ENCODE measurements around the gene NDST3. TPM values are rescaled to one million over a fixed set of nuclear protein-coding genes. Genes with fewer than 3 reads are reported as not detected.
A peak's percentile ranks its signal among the peaks of the same experiment; 100 is the strongest.

NDST3 gene
- total RNA-seq, 1 experiment from 2014 or later: not detected

DNA sequence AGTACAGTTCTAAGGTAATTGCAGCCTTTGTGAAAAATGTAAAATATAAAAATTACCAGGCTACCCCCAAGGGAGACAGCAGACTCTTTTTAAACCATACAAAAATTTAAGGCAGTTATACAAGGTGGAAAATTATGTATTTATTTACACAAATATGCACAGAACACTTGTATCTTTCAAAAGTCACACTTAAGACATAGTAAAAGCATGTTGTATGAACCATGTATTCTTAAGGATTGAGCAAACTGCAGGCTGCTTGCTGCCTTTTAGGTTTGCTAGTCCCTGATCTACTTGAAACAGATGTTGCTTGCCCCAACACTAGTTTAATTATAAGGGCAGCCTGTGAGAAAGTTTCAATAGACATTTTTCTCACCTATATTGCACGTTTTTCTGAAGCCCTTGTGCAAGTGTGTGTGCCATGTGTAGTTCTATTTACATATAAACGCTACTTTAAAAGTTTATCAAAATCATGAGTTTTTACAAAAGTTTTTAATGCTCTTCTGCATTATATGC is 245.7 kb downstream of the NDST3 start:
- POLR2A ChIA-PET: no interaction called here
- no peak for DNase-seq (ENCODE audit: low read depth, low spot score)

DNA sequence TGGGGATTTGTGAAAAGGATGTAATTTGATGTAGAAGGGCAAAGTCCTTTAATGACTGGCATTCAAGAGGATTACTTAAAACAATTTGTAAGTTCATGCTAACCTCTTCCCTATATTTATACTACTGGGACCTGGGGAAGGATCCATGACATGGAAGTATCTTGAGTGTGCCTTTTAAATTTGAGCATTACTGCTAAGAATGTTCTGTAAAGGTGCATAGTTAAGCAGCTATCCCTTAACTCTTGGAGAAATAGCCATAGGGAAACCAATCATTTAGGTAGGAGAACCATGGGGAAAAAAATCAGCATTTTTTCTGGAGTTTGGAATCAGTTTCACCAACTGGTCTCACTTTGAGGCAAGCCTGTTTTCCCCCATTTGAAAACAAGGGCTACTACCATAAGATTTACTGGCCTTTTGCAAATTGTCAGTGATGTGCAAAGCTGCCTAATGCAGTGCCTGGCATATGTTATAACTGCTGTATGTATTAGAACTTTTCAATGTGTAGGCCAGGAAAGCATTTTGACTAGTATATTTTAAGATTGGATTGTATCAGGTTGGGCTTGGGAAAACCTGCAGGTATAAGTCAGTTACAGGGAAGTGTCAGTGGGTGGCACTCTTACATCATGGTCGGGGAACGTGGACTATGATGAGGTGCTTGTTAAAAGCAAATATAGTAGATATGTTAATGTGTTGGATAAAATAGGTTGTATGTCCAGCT is 246.4 kb downstream of the NDST3 start:
- Histone ChIP-seq H3K4me1 (ENCODE audit: control insufficient read depth, insufficient read depth, low read length) (peaks cover 16% of the 10 kb centered on the region), H3K36me3 (ENCODE audit: control insufficient read depth, insufficient read depth, low read length) (peaks cover 14% of the 10 kb centered on the region), H3K27me3 (ENCODE audit: control insufficient read depth, insufficient read depth, low read length) (no peaks in the 10 kb centered on the region), H3K9me3 (ENCODE audit: control insufficient read depth, insufficient read depth, low read depth, low read length) (no peaks in the 10 kb centered on the region), H3K27ac (ENCODE audit: low read length) (peak overlapping the region; percentile 96; the same call in 1 of the 2 replicates), H3K4me3 (ENCODE audit: low read depth in 2 of 2, low read length in 2 of 2) (peak overlapping the region in 1 of 2 experiments; percentile 97; a peak in 3 of 4 replicates)
- ChIA-PET CTCF (no interaction called here), POLR2A (no interaction called here)
- TF ChIP-seq, protein P1, sequence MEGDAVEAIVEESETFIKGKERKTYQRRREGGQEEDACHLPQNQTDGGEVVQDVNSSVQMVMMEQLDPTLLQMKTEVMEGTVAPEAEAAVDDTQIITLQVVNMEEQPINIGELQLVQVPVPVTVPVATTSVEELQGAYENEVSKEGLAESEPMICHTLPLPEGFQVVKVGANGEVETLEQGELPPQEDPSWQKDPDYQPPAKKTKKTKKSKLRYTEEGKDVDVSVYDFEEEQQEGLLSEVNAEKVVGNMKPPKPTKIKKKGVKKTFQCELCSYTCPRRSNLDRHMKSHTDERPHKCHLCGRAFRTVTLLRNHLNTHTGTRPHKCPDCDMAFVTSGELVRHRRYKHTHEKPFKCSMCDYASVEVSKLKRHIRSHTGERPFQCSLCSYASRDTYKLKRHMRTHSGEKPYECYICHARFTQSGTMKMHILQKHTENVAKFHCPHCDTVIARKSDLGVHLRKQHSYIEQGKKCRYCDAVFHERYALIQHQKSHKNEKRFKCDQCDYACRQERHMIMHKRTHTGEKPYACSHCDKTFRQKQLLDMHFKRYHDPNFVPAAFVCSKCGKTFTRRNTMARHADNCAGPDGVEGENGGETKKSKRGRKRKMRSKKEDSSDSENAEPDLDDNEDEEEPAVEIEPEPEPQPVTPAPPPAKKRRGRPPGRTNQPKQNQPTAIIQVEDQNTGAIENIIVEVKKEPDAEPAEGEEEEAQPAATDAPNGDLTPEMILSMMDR (IDR thresholded peaks at IDR 0.05): peak; percentile 54
- TF ChIP-seq, protein P2, sequence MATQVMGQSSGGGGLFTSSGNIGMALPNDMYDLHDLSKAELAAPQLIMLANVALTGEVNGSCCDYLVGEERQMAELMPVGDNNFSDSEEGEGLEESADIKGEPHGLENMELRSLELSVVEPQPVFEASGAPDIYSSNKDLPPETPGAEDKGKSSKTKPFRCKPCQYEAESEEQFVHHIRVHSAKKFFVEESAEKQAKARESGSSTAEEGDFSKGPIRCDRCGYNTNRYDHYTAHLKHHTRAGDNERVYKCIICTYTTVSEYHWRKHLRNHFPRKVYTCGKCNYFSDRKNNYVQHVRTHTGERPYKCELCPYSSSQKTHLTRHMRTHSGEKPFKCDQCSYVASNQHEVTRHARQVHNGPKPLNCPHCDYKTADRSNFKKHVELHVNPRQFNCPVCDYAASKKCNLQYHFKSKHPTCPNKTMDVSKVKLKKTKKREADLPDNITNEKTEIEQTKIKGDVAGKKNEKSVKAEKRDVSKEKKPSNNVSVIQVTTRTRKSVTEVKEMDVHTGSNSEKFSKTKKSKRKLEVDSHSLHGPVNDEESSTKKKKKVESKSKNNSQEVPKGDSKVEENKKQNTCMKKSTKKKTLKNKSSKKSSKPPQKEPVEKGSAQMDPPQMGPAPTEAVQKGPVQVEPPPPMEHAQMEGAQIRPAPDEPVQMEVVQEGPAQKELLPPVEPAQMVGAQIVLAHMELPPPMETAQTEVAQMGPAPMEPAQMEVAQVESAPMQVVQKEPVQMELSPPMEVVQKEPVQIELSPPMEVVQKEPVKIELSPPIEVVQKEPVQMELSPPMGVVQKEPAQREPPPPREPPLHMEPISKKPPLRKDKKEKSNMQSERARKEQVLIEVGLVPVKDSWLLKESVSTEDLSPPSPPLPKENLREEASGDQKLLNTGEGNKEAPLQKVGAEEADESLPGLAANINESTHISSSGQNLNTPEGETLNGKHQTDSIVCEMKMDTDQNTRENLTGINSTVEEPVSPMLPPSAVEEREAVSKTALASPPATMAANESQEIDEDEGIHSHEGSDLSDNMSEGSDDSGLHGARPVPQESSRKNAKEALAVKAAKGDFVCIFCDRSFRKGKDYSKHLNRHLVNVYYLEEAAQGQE (IDR thresholded peaks at IDR 0.05; ENCODE audit: insufficient read depth in 1 of 2, low read depth in 2 of 2, low read length in 1 of 2): no peak
- TF ChIP-seq POLR2AphosphoS5 (IDR thresholded peaks at IDR 0.05; ENCODE audit: low read depth, low read length): peak; percentile 73; the same call in 1 of the 2 replicates
- peak; percentile 41 for DNase-seq (ENCODE audit: low read depth, low spot score)
- 0 out of 2 replicates have a peak, but pooled peaks have one; percentile 20 for ATAC-seq
- in situ Hi-C loops (cut with HindIII; ENCODE audit: low pct_unique_long_range_greater_than_20kb, low sequenced_read_pairs): no loop called here
- BruUV-seq (replicated peaks): no TSS peak
- intact Hi-C loops (cut with micrococcal nuclease; ENCODE audit: unreplicated experiment): loop anchor here (2.0 kb wide), 1 partner anchor 72 kb away; the partner anchor contains the start of gene PRSS12

More for the DNA sequence above, 245.7 kb downstream of the NDST3 start:
- H3K9me3 ChIP-seq (ENCODE audit: control insufficient read depth, insufficient read depth, low read depth, low read length): no peaks in the 10 kb centered on the region
- BruUV-seq (replicated peaks): no TSS peak
- no peak for TF ChIP-seq POLR2AphosphoS5 (IDR thresholded peaks at IDR 0.05; ENCODE audit: low read depth, low read length)
- no peak for TF ChIP-seq SIN3A (IDR thresholded peaks at IDR 0.05; ENCODE audit: borderline replicate concordance, insufficient read depth, low read depth, low read length)
- TF ChIP-seq, protein P2 (IDR thresholded peaks at IDR 0.05; ENCODE audit: insufficient read depth in 1 of 2, low read depth in 2 of 2, low read length in 1 of 2): no peak; a peak in 1 of 4 replicates
- TF ChIP-seq TCF7L2 (IDR thresholded peaks at IDR 0.05; ENCODE audit: low read depth, low read length): no peak
- TF ChIP-seq, protein P1 (IDR thresholded peaks at IDR 0.05): no peak
- CTCF ChIA-PET: no interaction called here
- H3K4me1 ChIP-seq (ENCODE audit: control insufficient read depth, insufficient read depth, low read length): peaks cover 16% of the 10 kb centered on the region
- in situ Hi-C loops (cut with HindIII; ENCODE audit: low pct_unique_long_range_greater_than_20kb, low sequenced_read_pairs): no loop called here
- peaks cover 14% of the 10 kb centered on the region for H3K36me3 ChIP-seq (ENCODE audit: control insufficient read depth, insufficient read depth, low read length)
- H3K27ac ChIP-seq (ENCODE audit: low read length): peak overlapping the region; percentile 96
- intact Hi-C loops (cut with micrococcal nuclease; ENCODE audit: unreplicated experiment): loop anchor here (2.0 kb wide), 1 partner anchor 73 kb away; the partner anchor contains the start of gene PRSS12
- no peak for ATAC-seq
- H3K4me3 ChIP-seq (ENCODE audit: low read depth in 2 of 2, low read length in 2 of 2): peak overlapping the region; percentile 84 to 97
- no peaks in the 10 kb centered on the region for H3K27me3 ChIP-seq (ENCODE audit: control insufficient read depth, insufficient read depth, low read length)

All from Panc1 (cell line).